ENCODE measurements around the gene MORN1.

GRCh38 chr1:2412773-2413494 is 21.6 kb upstream of the MORN1 start:
- TF ChIP-seq CTCF (IDR thresholded peaks at IDR 0.05), result peak in 1 of 3 experiments; percentile 16
- TF ChIP-seq POLR2AphosphoS5 (IDR thresholded peaks at IDR 0.05; ENCODE audit: insufficient read depth in 1 of 2, low read depth in 1 of 2), result peak in 1 of 2 donors; percentile 68
